HG02943 (cell line): Measurements from ENCODE around the gene KANSL3.

Experiments used
- ATAC-seq: cut with Tn5 transposase; IDR thresholded peaks from one replicate; pipeline ENCODE4 v1.9.1; 2021; ENCODE audit warnings: mild to moderate bottlenecking, low read depth, moderate library complexity; ENCODE audit not compliant: unreplicated experiment

The KANSL3 gene

GRCh38 chr2:96547203-96547641, 90.9 kb downstream of the KANSL3 start:
- no peak for ATAC-seq

DNA sequence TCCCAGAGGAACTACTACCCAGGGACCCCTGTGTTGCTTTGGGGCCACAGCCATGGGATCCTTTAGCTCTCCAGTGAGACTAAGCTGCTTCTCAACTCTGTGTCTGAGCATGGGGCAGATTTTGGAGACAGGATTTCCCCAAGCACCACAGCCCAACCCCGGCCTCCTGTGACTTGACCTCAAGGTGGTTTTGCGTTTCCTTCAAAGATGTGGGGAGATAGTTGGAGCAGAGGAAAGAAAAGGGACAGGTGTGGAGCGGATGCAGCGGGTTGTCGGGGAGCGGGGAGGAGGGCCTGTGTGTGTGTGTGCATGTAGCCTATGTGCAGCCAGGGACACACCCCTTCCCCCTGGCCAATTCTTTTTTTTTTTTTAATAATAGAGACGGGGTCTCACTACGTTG, 91.3 kb downstream of the KANSL3 start:
- no peak for ATAC-seq

- no peak for ATAC-seq
Observed at GRCh38 chr2:96546321-96546720, 91.8 kb downstream of the KANSL3 start.
